Measurements from ENCODE around the gene CADM4. TPM values are rescaled to one million over a fixed set of nuclear protein-coding genes. Genes with fewer than 3 reads are reported as not detected.
A peak's percentile ranks its signal among the peaks of the same experiment; 100 is the strongest.

The CADM4 gene
- total and polyA plus RNA-seq, 2 of the 8 experiments (the other 6 are each of a cell fraction or from before 2014, with no cell fraction given): 13.5 to 25.0 TPM

DNA sequence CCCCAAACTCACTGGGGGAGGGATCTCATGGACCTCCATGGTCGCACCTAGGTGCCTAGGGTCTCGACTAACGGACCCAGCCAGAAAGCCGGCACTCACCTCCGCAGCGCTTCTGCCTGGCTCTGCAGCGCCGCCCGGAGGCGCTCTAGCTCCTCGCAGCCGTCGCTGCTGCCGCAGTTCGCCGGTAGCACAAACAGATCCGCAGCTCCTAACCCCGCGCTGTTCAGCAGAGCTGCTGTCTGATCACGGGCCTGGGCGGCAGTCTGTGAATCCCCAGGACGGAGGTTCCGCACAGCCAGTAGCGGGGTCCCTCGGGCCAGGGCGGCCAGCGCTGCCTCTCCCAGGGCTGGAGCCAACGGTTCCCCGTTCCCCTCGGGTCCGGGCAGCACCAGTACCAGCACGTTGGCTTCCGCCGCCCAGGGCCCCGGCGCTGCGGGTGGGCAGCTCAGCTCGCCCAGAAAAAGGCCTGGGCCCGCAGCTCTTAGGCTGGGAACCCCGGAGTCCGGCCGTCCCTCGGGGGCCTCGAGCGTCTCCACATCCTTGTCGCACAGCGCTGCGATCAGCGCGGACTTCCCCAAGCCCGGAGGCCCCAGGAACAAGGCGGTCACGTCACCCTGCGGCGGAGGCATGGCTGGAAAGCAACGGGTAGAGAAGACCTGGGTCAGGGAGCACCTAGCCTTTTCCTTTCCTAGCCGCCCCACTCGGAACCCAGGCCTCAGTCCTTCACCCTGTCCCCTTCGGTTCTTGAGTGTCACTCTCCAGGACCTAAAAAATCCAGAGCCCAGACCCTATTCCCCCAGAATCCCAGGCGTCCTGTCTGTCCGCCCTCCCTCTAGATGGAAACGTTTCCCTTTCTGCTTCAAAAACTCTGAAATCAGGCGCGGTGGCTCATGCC lies 44.7 kb downstream of the CADM4 start:
- Histone ChIP-seq H4K20me1 (replicated peaks in 1 of 2; ENCODE audit: control insufficient read depth in 1 of 2, insufficient read depth in 2 of 2, low read length in 2 of 2) (peaks cover 3 to 5% of the 10 kb centered on the region in 2 experiments), H2BK15ac (ENCODE audit: low read length) (no peak overlapping the region), H2AFZ (ENCODE audit: low read length) (no peak overlapping the region), H3K79me2 (ENCODE audit: control insufficient read depth in 1 of 2, insufficient read depth in 2 of 2, low read length in 2 of 2) (peaks cover 5 to 20% of the 10 kb centered on the region in 2 experiments), H2BK20ac (ENCODE audit: low read length) (no peak overlapping the region), H3K14ac (ENCODE audit: insufficient read length) (no peak overlapping the region), H3K9ac (replicated peaks in 1 of 4; ENCODE audit: extremely low read depth in 1 of 4, low read depth in 3 of 4, low read length in 3 of 4) (peak overlapping the region; percentile 60 to 81 (median 72)), H3K23ac (ENCODE audit: insufficient read length) (no peak overlapping the region), H2BK12ac (ENCODE audit: low read depth, low read length) (no peak overlapping the region), H2BK120ac (replicated peaks; ENCODE audit: low read depth, low read length) (no peak overlapping the region), H3K36me3 (ENCODE audit: control insufficient read depth in 2 of 4, insufficient read depth in 4 of 4, low read length in 3 of 4) (peaks cover 5 to 26% (median 11%) of the 10 kb centered on the region in 4 experiments; a peak in 6 of 8 replicates), H2BK5ac (ENCODE audit: low read depth, low read length) (no peak overlapping the region), H2AK5ac (ENCODE audit: low read depth, low read length) (no peak overlapping the region), H3K4me3 (ENCODE audit: extremely low read depth in 1 of 4, insufficient read depth in 2 of 4, low read depth in 3 of 4, low read length in 4 of 4) (peak overlapping the region; percentile 78 to 90 (median 80)), H4K91ac (replicated peaks; ENCODE audit: insufficient read length, low read length) (no peak overlapping the region), H3K27me3 (replicated peaks in 1 of 4; ENCODE audit: control insufficient read depth in 3 of 4, extremely low read depth in 1 of 4, insufficient read depth in 3 of 4, low read length in 3 of 4) (no peaks in the 10 kb centered on the region), H3K4me1 (replicated peaks in 1 of 4; ENCODE audit: control insufficient read depth in 3 of 4, insufficient read depth in 4 of 4, low read length in 3 of 4) (peaks cover 2 to 6% (median 3%) of the 10 kb centered on the region in 4 experiments; a peak in 6 of 7 replicates), H3K79me1 (ENCODE audit: low read depth, low read length) (peaks cover 7% of the 10 kb centered on the region), H3K9me3 (ENCODE audit: insufficient read depth in 2 of 2, low read depth in 1 of 2, low read length in 1 of 2) (no peaks in the 10 kb centered on the region), H3K18ac (ENCODE audit: extremely low read depth, low read length) (peak overlapping the region; percentile 32; the same call in 1 of the 2 replicates), H3K56ac (replicated peaks; ENCODE audit: insufficient read length, low read depth, low read length) (no peak overlapping the region), H3K4me2 (ENCODE audit: insufficient read depth in 1 of 2, low read depth in 2 of 2, low read length in 2 of 2) (peak overlapping the region; percentile 89 to 98), H4K5ac (ENCODE audit: insufficient read length, low read depth, low read length) (no peak overlapping the region), H3K23me2 (ENCODE audit: low read depth, low read length) (peaks cover 16% of the 10 kb centered on the region; the same call in 1 of the 2 replicates), H4K8ac (ENCODE audit: extremely low read depth, insufficient read depth, low read length) (peak overlapping the region; percentile 41; the same call in 1 of the 2 replicates), H3K4ac (replicated peaks; ENCODE audit: insufficient read length, low read depth, low read length) (no peak overlapping the region), H3K27ac (ENCODE audit: low read depth, low read length) (no peak overlapping the region; the same call in 1 of the 2 replicates)
- FAIRE-seq (no peak), DNase-seq (ENCODE audit: low read depth in 1 of 2, low spot score in 2 of 2) (peak in 1 of 2 experiments; percentile 83)
- 8% methylated on average over 55 of the region's 64 CpGs; no CpG with 5 or more reads in 1 of the 2 experiments for WGBS, 2 experiments (ENCODE audit: extremely low coverage in 1 of 2, insufficient coverage in 1 of 2, insufficient read length in 1 of 2, insufficient replicate concordance in 2 of 2, low coverage in 1 of 2, low lambda C conversion rate in 2 of 2, missing lambda C conversion rate in 1 of 2)
- ChIA-PET POLR2A (ENCODE audit: partially characterized antibody) (interaction anchor here (0.6 to 3.9 kb wide), 14 partner anchors 10 to 75 kb away, joined by 3 to 36 read pairs (median 5); partner anchors contain the start of genes PINLYP, XRCC1 and ZNF575), CTCF (ENCODE audit: partially characterized antibody) (interaction anchor here (0.6 to 6.5 kb wide), 40 partner anchors 11 to 1572 kb away, joined by 3 to 92 read pairs (median 4); partner anchors contain the start of genes ETHE1, PINLYP, XRCC1 and ZNF428)
- TF ChIP-seq KDM1A (IDR thresholded peaks at IDR 0.05; ENCODE audit: borderline replicate concordance, low read length) (peak; percentile 32; the same call in 1 of the 2 replicates), RNF2 (IDR thresholded peaks at IDR 0.05; ENCODE audit: borderline replicate concordance, low read depth, low read length, missing control alignments, poor library complexity, severe bottlenecking) (no peak), EGR1 (IDR thresholded peaks at IDR 0.05; ENCODE audit: borderline replicate concordance, low read depth, low read length) (no peak), RAD21 (IDR thresholded peaks at IDR 0.05 in 1 of 2, conservative IDR thresholded peaks at IDR 0.05 in 1 of 2; ENCODE audit: low read depth in 2 of 2, low read length in 2 of 2) (peak; percentile 87 to 95), ASH2L (IDR thresholded peaks at IDR 0.05; ENCODE audit: low read length) (peak; percentile 39), TAF1 (IDR thresholded peaks at IDR 0.05; ENCODE audit: low read depth, low read length) (peak; percentile 61; the same call in 1 of the 2 replicates), TCF12 (IDR thresholded peaks at IDR 0.05; ENCODE audit: low read depth, low read length) (0 out of 2 replicates have a peak, but pooled peaks have one; percentile 24), CREB1 (IDR thresholded peaks at IDR 0.05) (0 out of 2 replicates have a peak, but pooled peaks have one; percentile 22), NANOG (IDR thresholded peaks at IDR 0.05; ENCODE audit: insufficient read depth, low read depth, low read length, poor library complexity, severe bottlenecking) (peak; percentile 6), SP4 (IDR thresholded peaks at IDR 0.05; ENCODE audit: low read length) (no peak)
